Effector memory CD8-positive, alpha-beta T cell (primary cell): ENCODE results near the gene LPIN1.
"Not testable (repeated sequence)": the region's sequence is repeated elsewhere in the genome, so short reads cannot be mapped to it uniquely, and the experiment has no call there.

Experiments used
- ATAC-seq: fragments of 150-1000 bp; cut with Tn5 transposase; replicated peaks from 2 replicates; pipeline ENCODE4 v1.10.0; 2021; ENCODE audit warnings: mild to moderate bottlenecking, moderate library complexity
- DNase-seq, 3 experiments: peaks; one replicate each; pipeline ENCODE4 v3.0.0; 2021
- H3K27ac Mint-ChIP-seq, 2 donors: one replicate each; pipeline ENCODE4 v1.8.0; 2022; ENCODE audit warnings: mild to moderate bottlenecking in 2 of 2, mixed read lengths in 2 of 2, moderate library complexity in 2 of 2
- H3K27me3 Mint-ChIP-seq, 2 donors: one replicate each; pipeline ENCODE4 v1.8.0; 2022; ENCODE audit warnings: mixed read lengths in 2 of 2
- H3K36me3 Mint-ChIP-seq: one replicate; pipeline ENCODE4 v1.8.0; 2022; ENCODE audit warnings: mild to moderate bottlenecking, moderate library complexity, mixed read lengths; ENCODE audit not compliant: insufficient read depth
- H3K4me1 Mint-ChIP-seq, 2 donors: one replicate each; pipeline ENCODE4 v1.8.0; 2022; ENCODE audit warnings: low read depth in 2 of 2, mixed read lengths in 2 of 2
- H3K4me3 Mint-ChIP-seq, 2 donors: one replicate each; pipeline ENCODE4 v1.8.0; 2022; ENCODE audit warnings: mild to moderate bottlenecking in 2 of 2, mixed read lengths in 2 of 2, moderate library complexity in 2 of 2
- H3K9me3 Mint-ChIP-seq, 2 donors: one replicate each; pipeline ENCODE4 v1.8.0; 2022; ENCODE audit warnings: mixed read lengths in 2 of 2

The LPIN1 gene

DNA sequence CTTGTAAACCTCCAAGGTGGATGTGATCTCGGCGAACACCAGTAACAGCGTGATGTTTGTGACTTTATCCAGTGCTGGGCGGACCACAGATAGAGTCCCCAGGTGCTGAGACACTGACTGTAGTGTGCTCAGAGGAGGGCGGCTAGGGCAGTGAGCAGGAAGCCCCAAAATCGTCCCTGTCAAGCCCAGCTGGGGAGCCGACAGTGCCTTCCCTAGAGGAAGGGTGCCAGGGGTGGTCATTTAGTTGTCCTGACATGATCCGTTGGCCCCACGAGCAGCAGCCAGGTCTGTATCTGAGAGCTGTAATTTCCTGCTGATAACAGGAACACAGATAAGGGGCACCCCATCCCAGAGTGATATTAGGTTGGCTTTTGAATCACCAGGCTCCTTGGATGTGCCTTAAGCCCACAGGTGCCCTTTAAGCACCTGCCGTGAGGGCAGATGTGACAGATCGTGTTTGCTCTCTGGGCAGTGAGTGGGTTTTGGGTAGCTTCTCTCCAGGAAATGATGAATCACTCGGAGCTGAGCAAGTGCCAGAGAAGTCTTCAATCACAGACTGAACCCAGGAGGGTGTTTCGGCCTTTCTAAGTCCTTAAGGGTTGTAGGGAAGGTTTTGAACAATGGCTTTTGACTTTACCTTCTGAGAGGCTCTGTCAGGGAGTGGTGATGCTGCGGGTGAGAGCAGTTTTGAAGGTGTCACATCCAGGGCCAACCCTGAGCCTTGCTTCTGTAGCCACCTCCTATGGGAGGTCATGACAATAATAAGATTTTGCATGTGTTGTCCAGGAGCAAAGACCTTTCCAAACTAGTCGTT is 7.7 kb downstream of the LPIN1 start:
- H3K4me3 Mint-ChIP-seq, result peak overlapping the region; percentile 79 to 84
- H3K36me3 Mint-ChIP-seq, result peaks cover 35% of the 10 kb centered on the region
- no peaks in the 10 kb centered on the region for H3K27me3 Mint-ChIP-seq
- peak overlapping the region; percentile 91 to 92 for H3K27ac Mint-ChIP-seq
- peaks cover 64 to 81% of the 10 kb centered on the region in 2 donors for H3K4me1 Mint-ChIP-seq
- ATAC-seq (peak; percentile 50), DNase-seq (peak; percentile 43 to 54 (median 50))
- H3K9me3 Mint-ChIP-seq, result no peaks in the 10 kb centered on the region

GRCh38 chr2:11754700-11755015 is 8.2 kb downstream of the LPIN1 start:
- DNase-seq (no peak), ATAC-seq (no peak)
- Mint-ChIP-seq H3K9me3 (no peaks in the 10 kb centered on the region), H3K4me1 (peaks cover 62 to 78% of the 10 kb centered on the region in 2 donors), H3K4me3 (peak overlapping the region; percentile 79 to 84), H3K27ac (peak overlapping the region; percentile 91 to 92), H3K27me3 (no peaks in the 10 kb centered on the region), H3K36me3 (peaks cover 37% of the 10 kb centered on the region)

GRCh38 chr2:11757101-11757500 is 10.7 kb downstream of the LPIN1 start:
- no peaks in the 10 kb centered on the region for H3K9me3 Mint-ChIP-seq
- peak overlapping the region; percentile 80 to 88 for H3K27ac Mint-ChIP-seq
- H3K36me3 Mint-ChIP-seq, result peaks cover 22% of the 10 kb centered on the region
- no peaks in the 10 kb centered on the region for H3K27me3 Mint-ChIP-seq
- DNase-seq (no peak), ATAC-seq (no peak)
- peaks cover 46 to 70% of the 10 kb centered on the region in 2 donors for H3K4me1 Mint-ChIP-seq
- H3K4me3 Mint-ChIP-seq, result peak overlapping the region in 1 of 2 donors; percentile 22

GRCh38 chr2:11758187-11758586 is 11.8 kb downstream of the LPIN1 start:
- Mint-ChIP-seq H3K27me3 (no peaks in the 10 kb centered on the region), H3K36me3 (peaks cover 22% of the 10 kb centered on the region), H3K4me3 (no peak overlapping the region), H3K27ac (peak overlapping the region; percentile 80 to 88), H3K4me1 (peaks cover 49 to 75% of the 10 kb centered on the region in 2 donors), H3K9me3 (no peaks in the 10 kb centered on the region)
- ATAC-seq, result no peak
- DNase-seq, result no peak

- Mint-ChIP-seq H3K4me3 (peak overlapping the region; percentile 5 to 20), H3K9me3 (no peaks in the 10 kb centered on the region)
These were observed 12.2 kb downstream of the LPIN1 start for GRCh38 chr2:11758647-11759046.

GRCh38 chr2:11759182-11759975 is 12.9 kb downstream of the LPIN1 start:
- Mint-ChIP-seq H3K36me3 (peaks cover 13% of the 10 kb centered on the region), H3K4me3 (peak overlapping the region; percentile 5 to 20), H3K27ac (peak overlapping the region; percentile 60 to 88)

More at GRCh38 chr2:11758647-11759046, 12.2 kb downstream of the LPIN1 start:
- no peak for ATAC-seq
- Mint-ChIP-seq H3K4me1 (peaks cover 47 to 75% of the 10 kb centered on the region in 2 donors), H3K27me3 (no peaks in the 10 kb centered on the region), H3K36me3 (peaks cover 18% of the 10 kb centered on the region), H3K27ac (peak overlapping the region; percentile 60 to 88)
- DNase-seq, result no peak

DNA sequence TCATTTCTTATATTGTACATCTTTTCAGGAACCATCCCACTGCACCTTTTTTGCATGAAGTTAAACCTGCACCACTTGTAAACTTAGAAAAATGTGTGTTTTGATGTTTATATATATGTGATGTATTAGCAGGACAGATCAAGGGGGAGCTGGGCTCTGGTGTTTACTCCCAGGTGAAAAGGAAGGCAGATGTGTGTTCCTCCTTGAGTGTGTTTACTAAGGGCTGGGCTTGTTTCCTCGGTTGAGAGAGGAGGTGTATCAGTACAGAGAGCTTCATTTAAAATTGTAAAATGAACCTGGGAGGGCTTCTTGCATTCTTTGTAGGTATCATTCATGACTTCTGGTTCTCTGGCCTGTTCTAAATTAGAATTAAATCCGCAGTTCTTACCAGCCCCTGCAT is 14.8 kb downstream of the LPIN1 start:
- H3K27ac Mint-ChIP-seq, result peak overlapping the region in 1 of 2 donors; percentile 64
- peaks cover 25% of the 10 kb centered on the region for H3K36me3 Mint-ChIP-seq
- H3K27me3 Mint-ChIP-seq, result no peaks in the 10 kb centered on the region
- peaks cover 43 to 66% of the 10 kb centered on the region in 2 donors for H3K4me1 Mint-ChIP-seq
- H3K4me3 Mint-ChIP-seq, result no peak overlapping the region
- DNase-seq (no peak), ATAC-seq (no peak)
- H3K9me3 Mint-ChIP-seq, result no peaks in the 10 kb centered on the region

More at GRCh38 chr2:11759182-11759975, 12.9 kb downstream of the LPIN1 start:
- not testable (repeated sequence) for ATAC-seq, DNase-seq, H3K27me3 Mint-ChIP-seq, H3K9me3 Mint-ChIP-seq
- peaks cover 41 to 73% of the 10 kb centered on the region in 2 donors for H3K4me1 Mint-ChIP-seq

DNA sequence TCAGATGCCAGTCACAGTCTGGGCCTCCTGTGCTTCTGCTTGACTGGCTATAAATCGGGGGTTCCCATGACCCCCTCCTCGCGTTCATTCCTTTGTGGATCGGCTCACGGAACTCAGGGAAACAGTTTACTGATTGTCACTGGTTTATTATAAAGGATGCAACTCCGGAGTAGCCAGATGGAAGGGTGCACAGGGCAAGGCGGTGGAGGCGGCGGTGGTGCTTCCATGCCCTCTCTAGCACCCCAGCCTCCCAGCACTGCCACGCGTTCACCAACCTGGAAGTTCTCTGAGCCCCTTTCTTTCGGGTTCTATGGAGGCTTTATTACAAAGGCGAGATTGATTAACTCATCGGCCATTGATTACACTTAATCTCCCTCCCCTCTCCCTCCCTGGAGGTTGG is 15.6 kb downstream of the LPIN1 start:
- H3K9me3 Mint-ChIP-seq, result no peaks in the 10 kb centered on the region
- H3K4me3 Mint-ChIP-seq, result no peak overlapping the region
- no peaks in the 10 kb centered on the region for H3K27me3 Mint-ChIP-seq
- peak overlapping the region in 1 of 2 donors; percentile 62 for H3K27ac Mint-ChIP-seq
- peaks cover 43 to 61% of the 10 kb centered on the region in 2 donors for H3K4me1 Mint-ChIP-seq
- DNase-seq, result no peak
- no peak for ATAC-seq
- peaks cover 32% of the 10 kb centered on the region for H3K36me3 Mint-ChIP-seq

DNA sequence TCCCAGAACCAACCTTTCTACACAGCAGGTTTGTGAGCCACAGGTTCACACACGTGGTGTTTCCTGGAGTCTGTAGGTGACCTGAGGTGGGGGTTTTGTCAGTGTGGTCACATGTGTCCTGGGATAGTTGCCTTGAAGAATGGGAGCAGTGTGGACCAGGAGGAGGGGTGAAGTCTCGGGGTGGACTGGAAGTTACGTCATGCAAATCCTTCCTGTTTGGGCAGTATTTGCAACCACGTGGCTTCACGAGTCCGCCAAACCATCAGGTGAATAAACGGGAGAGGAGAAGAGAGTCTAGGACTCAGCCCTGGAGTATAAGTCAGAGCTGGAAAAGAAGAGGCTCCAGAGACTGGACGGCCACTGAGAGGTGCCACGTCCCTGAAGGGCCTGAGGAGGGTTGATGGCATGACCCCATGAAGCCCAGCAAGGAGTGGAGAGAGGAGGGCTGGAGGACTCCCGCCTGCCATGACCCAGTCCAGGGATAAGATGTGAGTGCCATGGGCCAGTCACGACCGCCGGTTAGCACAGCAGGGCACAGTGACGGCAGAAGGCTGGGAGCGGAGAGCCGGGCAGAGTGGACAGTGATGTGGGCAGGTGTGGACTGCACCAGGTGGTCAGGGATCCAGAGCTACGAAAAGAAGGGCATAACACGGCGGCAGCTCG is 16.5 kb downstream of the LPIN1 start:
- Mint-ChIP-seq H3K4me3 (no peak overlapping the region), H3K27ac (peak overlapping the region; percentile 52 to 59), H3K27me3 (no peaks in the 10 kb centered on the region), H3K36me3 (peaks cover 40% of the 10 kb centered on the region), H3K4me1 (peaks cover 36 to 52% of the 10 kb centered on the region in 2 donors), H3K9me3 (no peaks in the 10 kb centered on the region)
- ATAC-seq (no peak), DNase-seq (no peak)

DNA sequence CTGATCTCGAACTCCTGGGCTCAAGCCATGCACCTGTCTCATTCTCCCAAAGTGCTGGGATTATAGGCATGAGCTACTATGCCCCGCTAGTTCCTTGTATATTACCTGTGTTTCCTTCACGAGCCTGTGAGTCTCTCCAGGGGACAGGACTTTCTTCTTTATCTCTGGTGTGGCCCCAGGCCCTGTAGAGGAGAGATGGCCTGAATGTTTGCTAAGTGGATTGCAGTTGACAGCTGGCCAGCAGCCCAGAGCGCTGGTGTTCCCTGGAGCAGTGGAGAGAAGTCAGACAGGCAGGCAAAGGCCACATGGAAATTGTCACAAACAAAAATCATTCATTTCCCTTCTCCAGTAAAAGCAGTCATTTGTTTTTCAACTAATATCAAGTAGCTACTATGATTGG is 17.9 kb downstream of the LPIN1 start:
- H3K9me3 Mint-ChIP-seq, result no peaks in the 10 kb centered on the region
- peaks cover 46% of the 10 kb centered on the region for H3K36me3 Mint-ChIP-seq
- H3K4me1 Mint-ChIP-seq, result peaks cover 31 to 39% of the 10 kb centered on the region in 2 donors
- no peak overlapping the region for H3K4me3 Mint-ChIP-seq
- peak overlapping the region; percentile 29 to 73 for H3K27ac Mint-ChIP-seq
- DNase-seq (no peak), ATAC-seq (no peak)
- no peaks in the 10 kb centered on the region for H3K27me3 Mint-ChIP-seq

DNA sequence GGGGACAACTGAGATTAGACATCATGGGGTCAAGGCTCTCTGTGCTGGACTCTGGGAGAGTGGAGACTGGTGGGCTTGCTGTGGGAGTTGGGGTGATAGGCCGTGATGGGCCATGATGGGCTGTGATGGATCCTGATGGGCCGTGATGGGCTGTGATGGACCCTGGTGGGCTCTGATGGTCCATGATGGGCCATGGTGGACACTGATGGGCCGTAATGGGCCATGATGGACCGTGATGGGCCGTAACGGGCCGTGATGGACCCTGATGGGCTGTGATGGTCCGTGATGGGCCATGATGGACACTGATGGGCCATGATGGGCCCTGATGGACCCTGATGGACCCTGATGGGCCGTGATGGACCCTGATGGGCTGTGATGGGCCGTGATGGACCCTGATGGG is 18.5 kb downstream of the LPIN1 start:
- no peaks in the 10 kb centered on the region for H3K27me3 Mint-ChIP-seq
- ATAC-seq, result no peak
- no peak for DNase-seq
- H3K9me3 Mint-ChIP-seq, result no peaks in the 10 kb centered on the region
- peak overlapping the region in 1 of 2 donors; percentile 73 for H3K27ac Mint-ChIP-seq
- H3K36me3 Mint-ChIP-seq, result peaks cover 52% of the 10 kb centered on the region
- H3K4me1 Mint-ChIP-seq, result peaks cover 31 to 39% of the 10 kb centered on the region in 2 donors
- no peak overlapping the region for H3K4me3 Mint-ChIP-seq

DNA sequence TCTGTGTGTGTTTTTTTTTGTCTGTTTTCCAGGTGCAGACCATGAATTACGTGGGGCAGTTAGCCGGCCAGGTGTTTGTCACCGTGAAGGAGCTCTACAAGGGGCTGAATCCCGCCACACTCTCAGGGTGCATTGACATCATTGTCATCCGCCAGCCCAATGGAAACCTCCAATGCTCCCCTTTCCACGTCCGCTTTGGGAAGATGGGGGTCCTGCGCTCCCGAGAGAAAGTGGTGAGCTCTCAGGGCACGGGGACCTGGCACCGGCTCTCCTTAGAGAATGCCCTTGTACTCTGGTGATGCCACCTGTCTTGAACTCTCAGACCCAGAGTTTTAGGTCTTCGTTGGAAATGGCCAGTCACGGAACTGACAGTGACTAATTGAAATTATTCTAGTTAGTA is 19.1 kb downstream of the LPIN1 start:
- Mint-ChIP-seq H3K27me3 (no peaks in the 10 kb centered on the region), H3K4me3 (no peak overlapping the region), H3K9me3 (no peaks in the 10 kb centered on the region), H3K4me1 (peaks cover 31 to 36% of the 10 kb centered on the region in 2 donors), H3K27ac (no peak overlapping the region), H3K36me3 (peaks cover 51% of the 10 kb centered on the region)
- DNase-seq (no peak), ATAC-seq (no peak)

GRCh38 chr2:11766016-11766415 is 19.6 kb downstream of the LPIN1 start:
- DNase-seq (no peak), ATAC-seq (no peak)
- Mint-ChIP-seq H3K36me3 (peaks cover 53% of the 10 kb centered on the region), H3K9me3 (no peaks in the 10 kb centered on the region), H3K4me1 (peaks cover 31% of the 10 kb centered on the region in 2 donors), H3K27me3 (no peaks in the 10 kb centered on the region), H3K27ac (peak overlapping the region; percentile 8 to 55), H3K4me3 (no peak overlapping the region)
